ENCODE measurements around the gene SLC2A4RG.

SLC2A4RG gene

GRCh38 chr20:63742381-63743024 is 2.9 kb downstream of the SLC2A4RG start:
- no peak for DNase-seq

GRCh38 chr20:63743210-63743970 is 3.8 kb downstream of the SLC2A4RG start:
- no peak for DNase-seq

GRCh38 chr20:63744158-63744557 is 4.6 kb downstream of the SLC2A4RG start:
- no peak for DNase-seq

- DNase-seq = no peak
These were observed 5.2 kb downstream of the SLC2A4RG start for GRCh38 chr20:63744574-63745423.

GRCh38 chr20:63745424-63745805 is 5.8 kb downstream of the SLC2A4RG start:
- DNase-seq = no peak

- no peak for DNase-seq
These were observed 6.6 kb downstream of the SLC2A4RG start for GRCh38 chr20:63745961-63746731.

- no peak for DNase-seq
These were observed 7.3 kb downstream of the SLC2A4RG start for GRCh38 chr20:63746751-63747315.

GRCh38 chr20:63747622-63748069 is 8.1 kb downstream of the SLC2A4RG start:
- no peak for DNase-seq

- DNase-seq = no peak
These were observed 8.7 kb downstream of the SLC2A4RG start for GRCh38 chr20:63748070-63748933.

- DNase-seq = no peak
These were observed 9.3 kb downstream of the SLC2A4RG start for GRCh38 chr20:63748934-63749270.

- no peak for DNase-seq
These were observed 10.3 kb downstream of the SLC2A4RG start for GRCh38 chr20:63749597-63750508.

GRCh38 chr20:63750807-63751470 is 11.4 kb downstream of the SLC2A4RG start:
- peak; percentile 64 for DNase-seq

- peak; percentile 34 for DNase-seq
These were observed 12.1 kb downstream of the SLC2A4RG start for GRCh38 chr20:63751471-63752271.

GRCh38 chr20:63752411-63753101 is 13.0 kb downstream of the SLC2A4RG start:
- DNase-seq = no peak

GRCh38 chr20:63753381-63753780 is 13.8 kb downstream of the SLC2A4RG start:
- DNase-seq = no peak

- DNase-seq = no peak
These were observed 14.4 kb downstream of the SLC2A4RG start for GRCh38 chr20:63754008-63754407.

GRCh38 chr20:63755933-63756647 is 16.5 kb downstream of the SLC2A4RG start:
- no peak for DNase-seq

GRCh38 chr20:63756648-63756991 is 17.0 kb downstream of the SLC2A4RG start:
- DNase-seq = peak; percentile 38

Data from activated CD4-positive, alpha-beta T cell treated with anti-CD3 and anti-CD28 coated beads, Interleukin-10, Interleukin-2, amounts not matched to agents 100 ng/mL and 50 ng/mL, durations not matched to agents 16 hours and 8 hours (primary cell).